ENCODE results near the gene PAN2. TPM values are rescaled to one million over a fixed set of nuclear protein-coding genes. Genes with fewer than 3 reads are reported as not detected.
"Not testable (repeated sequence)": the region's sequence is repeated elsewhere in the genome, so short reads cannot be mapped to it uniquely, and the experiment has no call there.

PAN2 gene
- total and polyA plus RNA-seq, 12 donors = 19.6 to 124 (median 69.6) TPM

DNA sequence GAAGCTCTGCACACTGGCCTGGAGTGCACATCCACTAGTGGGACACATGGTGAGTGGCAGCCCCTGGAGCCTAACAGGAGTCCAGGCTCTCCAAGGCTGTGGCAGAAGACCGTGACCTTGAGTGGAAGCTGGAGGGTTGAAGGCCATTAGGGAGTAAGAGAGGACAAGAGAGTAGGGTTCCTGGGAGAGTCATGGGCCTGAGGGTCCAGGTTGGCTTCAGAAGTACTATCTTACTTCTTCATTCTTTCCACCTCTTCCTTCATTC lies 5.3 kb upstream of the PAN2 start:
- no peak for TF ChIP-seq POLR2A (IDR thresholded peaks at IDR 0.05)
- TF ChIP-seq, protein P1, sequence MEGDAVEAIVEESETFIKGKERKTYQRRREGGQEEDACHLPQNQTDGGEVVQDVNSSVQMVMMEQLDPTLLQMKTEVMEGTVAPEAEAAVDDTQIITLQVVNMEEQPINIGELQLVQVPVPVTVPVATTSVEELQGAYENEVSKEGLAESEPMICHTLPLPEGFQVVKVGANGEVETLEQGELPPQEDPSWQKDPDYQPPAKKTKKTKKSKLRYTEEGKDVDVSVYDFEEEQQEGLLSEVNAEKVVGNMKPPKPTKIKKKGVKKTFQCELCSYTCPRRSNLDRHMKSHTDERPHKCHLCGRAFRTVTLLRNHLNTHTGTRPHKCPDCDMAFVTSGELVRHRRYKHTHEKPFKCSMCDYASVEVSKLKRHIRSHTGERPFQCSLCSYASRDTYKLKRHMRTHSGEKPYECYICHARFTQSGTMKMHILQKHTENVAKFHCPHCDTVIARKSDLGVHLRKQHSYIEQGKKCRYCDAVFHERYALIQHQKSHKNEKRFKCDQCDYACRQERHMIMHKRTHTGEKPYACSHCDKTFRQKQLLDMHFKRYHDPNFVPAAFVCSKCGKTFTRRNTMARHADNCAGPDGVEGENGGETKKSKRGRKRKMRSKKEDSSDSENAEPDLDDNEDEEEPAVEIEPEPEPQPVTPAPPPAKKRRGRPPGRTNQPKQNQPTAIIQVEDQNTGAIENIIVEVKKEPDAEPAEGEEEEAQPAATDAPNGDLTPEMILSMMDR (IDR thresholded peaks at IDR 0.05) = no peak

DNA sequence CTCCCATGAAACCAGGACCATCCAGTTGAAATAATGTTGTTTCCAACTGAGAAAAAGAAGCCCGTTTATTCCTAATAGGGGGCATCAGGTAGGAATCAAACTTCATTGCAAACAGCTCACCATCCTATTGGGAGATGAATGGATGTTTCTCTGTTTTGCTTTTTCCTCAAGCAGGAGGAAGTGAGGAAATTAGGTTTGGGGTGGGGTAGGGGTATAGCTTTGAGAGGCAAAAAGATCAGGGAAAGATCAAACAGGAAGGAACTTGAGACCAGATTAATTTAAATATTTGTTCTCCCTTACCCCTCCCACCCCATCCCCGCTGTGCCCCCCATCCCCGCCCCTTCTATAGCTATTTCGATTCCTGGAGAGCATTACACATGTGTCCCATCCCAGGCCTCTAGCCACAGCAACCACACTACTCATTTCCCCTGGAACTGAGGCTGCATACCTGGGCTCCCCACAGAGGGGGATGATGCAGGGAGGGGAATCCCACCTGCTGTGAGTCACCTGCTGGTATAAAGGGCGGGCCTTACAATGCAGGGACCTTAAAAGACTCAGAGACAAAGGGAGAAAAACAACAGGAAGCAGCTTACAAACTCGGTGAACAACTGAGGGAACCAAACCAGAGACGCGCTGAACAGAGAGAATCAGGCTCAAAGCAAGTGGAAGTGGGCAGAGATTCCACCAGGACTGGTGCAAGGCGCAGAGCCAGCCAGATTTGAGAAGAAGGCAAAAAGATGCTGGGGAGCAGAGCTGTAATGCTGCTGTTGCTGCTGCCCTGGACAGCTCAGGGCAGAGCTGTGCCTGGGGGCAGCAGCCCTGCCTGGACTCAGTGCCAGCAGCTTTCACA lies 4.7 kb upstream of the PAN2 start, which contains the start of gene IL23A:
IL23A (plus strand) TSS at position 577 of the 850 bp plus-strand sequence; CDS start at position 738, 161 bp downstream.
- no peaks in the 10 kb centered on the region for H3K27me3 ChIP-seq
- peak within 1 kb of the TSS in 1 of 5 donors; percentile 5 for H3K27ac ChIP-seq
- no peak for TF ChIP-seq POLR2A (IDR thresholded peaks at IDR 0.05)
- TF ChIP-seq, protein P1 (IDR thresholded peaks at IDR 0.05) = no peak
- H3K4me3 ChIP-seq = no peak within 1 kb of the TSS
- DNase-seq = no peak
- 48 to 54% (median 51%) methylated on average over 8 to 9 of the region's 9 CpGs for WGBS, 4 donors
- H3K36me3 ChIP-seq (replicated peaks in 1 of 2) = peaks cover 0 to 14% of the 10 kb centered on the region in 2 donors
- no peaks in the 10 kb centered on the region for H3K9me3 ChIP-seq (replicated peaks in 1 of 3)
- peaks cover 0 to 11% of the 10 kb centered on the region in 2 donors for H3K4me1 ChIP-seq (replicated peaks in 1 of 2)
- intact Hi-C loops (cut with DNase I) = no loop called here

More for the DNA sequence above, 5.3 kb upstream of the PAN2 start:
- no peaks in the 10 kb centered on the region for H3K9me3 ChIP-seq (replicated peaks in 1 of 3)
- H3K4me1 ChIP-seq (replicated peaks in 1 of 2) = peaks cover 0 to 11% of the 10 kb centered on the region in 2 donors
- intact Hi-C loops (cut with DNase I) = no loop called here
- H3K27ac ChIP-seq = peak overlapping the region in 1 of 5 donors; percentile 5
- H3K36me3 ChIP-seq (replicated peaks in 1 of 2) = peaks cover 0 to 20% of the 10 kb centered on the region in 2 donors
- WGBS, 4 donors = 29 to 62% (median 58%) methylated on average over 1 of the region's 1 CpG
- DNase-seq = no peak
- H3K27me3 ChIP-seq = no peaks in the 10 kb centered on the region
- no peak overlapping the region for H3K4me3 ChIP-seq

DNA sequence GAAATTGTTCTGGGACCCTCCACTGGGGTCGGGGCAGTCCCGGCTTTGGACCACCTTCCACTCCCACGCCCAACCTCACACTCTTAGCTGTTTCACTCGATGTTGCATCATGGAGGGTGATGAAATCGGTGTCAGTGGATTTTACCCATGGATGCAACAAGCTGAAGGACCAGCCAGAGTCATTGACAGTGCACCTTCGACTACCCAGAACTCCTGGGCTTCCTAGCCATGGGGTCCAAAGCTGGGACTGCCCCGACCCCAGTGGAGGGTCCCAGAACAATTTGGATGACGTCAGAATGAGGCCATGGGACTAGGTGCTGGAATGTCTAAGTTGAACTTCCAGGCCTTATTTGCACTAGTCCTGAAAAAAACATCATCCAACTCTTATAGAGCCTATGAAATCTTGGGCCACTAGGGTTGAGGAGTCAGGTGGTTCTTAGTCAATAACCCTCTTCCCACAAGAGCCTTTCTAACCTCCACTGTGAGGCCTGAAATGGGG lies 4.0 kb upstream of the PAN2 start:
- TF ChIP-seq, protein P1 (IDR thresholded peaks at IDR 0.05) = no peak
- no peak for TF ChIP-seq POLR2A (IDR thresholded peaks at IDR 0.05)
- 77 to 80% (median 80%) methylated on average over 6 to 8 of the region's 8 CpGs for WGBS, 4 donors
- H3K9me3 ChIP-seq (replicated peaks in 1 of 3) = no peaks in the 10 kb centered on the region
- DNase-seq = no peak
- no peaks in the 10 kb centered on the region for H3K27me3 ChIP-seq
- no peak overlapping the region for H3K27ac ChIP-seq
- H3K4me1 ChIP-seq (replicated peaks in 1 of 2) = peaks cover 5 to 16% of the 10 kb centered on the region in 2 donors
- H3K36me3 ChIP-seq (replicated peaks in 1 of 2) = peaks cover 0 to 7% of the 10 kb centered on the region in 2 donors
- intact Hi-C loops (cut with DNase I) = no loop called here
- no peak overlapping the region for H3K4me3 ChIP-seq

DNA sequence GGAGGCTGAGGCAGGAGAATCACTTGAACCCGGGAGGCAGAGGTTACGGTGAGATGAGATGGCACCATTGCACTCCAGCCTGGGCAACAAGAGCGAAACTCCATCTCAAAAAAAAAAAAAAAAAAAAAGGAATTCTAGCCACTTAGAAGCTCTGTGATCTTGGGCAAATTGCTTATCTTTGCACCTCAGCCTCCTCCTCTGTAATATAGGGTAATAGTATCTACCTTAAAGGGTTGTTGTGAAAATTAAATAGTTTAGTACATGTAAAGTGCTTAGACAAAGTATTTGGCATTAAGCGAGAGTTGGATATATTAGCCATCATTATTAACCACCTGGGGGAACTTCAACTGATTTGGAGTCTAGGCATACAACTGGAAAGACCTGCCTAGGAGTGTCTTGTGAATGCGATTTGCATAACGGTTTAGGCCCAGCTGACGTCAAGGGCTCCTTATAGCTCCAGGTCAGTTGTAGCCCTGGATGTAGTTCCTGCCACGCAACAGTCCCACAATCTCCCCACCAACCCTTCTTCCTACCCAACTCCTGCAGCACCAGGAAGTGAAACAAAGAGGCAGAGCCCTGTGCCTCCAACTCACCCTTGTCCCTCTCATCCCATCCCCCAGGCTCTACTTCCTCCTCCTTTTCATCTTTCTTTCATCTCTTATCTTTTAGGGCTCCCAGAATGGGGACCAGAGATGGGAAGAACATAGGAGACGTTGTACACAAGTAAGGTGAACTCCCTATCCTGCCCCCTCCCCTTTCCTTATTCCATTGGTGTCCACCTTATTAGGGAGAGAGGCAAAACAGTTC lies 2.8 kb upstream of the PAN2 start:
- H3K4me1 ChIP-seq (replicated peaks in 1 of 2) = peaks cover 7 to 24% of the 10 kb centered on the region in 2 donors
- peak overlapping the region in 1 of 5 donors; percentile 21 for H3K27ac ChIP-seq
- TF ChIP-seq, protein P1 (IDR thresholded peaks at IDR 0.05) = no peak
- no peak for TF ChIP-seq POLR2A (IDR thresholded peaks at IDR 0.05)
- no peaks in the 10 kb centered on the region for H3K36me3 ChIP-seq (replicated peaks in 1 of 2)
- DNase-seq = peak in 2 of 7 donors; percentile 32 to 40
- WGBS, 4 donors = 75 to 85% (median 76%) methylated on average over 9 of the region's 9 CpGs
- no peaks in the 10 kb centered on the region for H3K9me3 ChIP-seq (replicated peaks in 1 of 3)
- no peak overlapping the region for H3K4me3 ChIP-seq
- intact Hi-C loops (cut with DNase I) = no loop called here
- no peaks in the 10 kb centered on the region for H3K27me3 ChIP-seq

DNA sequence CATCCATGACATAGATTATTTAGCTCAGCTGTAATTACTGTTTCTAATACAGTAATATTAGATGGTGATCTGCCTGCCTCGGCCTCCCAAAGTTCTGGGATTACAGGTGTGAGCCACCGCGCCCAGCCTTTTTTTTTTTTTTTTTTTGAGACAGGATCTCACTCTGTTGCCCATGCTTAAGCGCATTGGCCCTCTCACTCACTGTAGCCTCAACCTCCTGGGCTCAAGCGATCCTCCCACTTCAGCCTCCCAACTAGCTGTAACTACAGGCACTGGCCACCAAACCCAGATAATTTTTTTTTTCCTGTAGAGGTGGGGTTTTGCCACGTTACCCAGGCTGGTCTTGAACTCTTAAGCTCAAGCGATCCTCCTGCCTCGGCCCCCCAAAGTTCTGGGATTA lies 1.7 kb upstream of the PAN2 start:
- H3K9me3 ChIP-seq (replicated peaks in 1 of 3); H3K4me3 ChIP-seq; DNase-seq; intact Hi-C loops (cut with DNase I); H3K27me3 ChIP-seq; H3K27ac ChIP-seq; H3K36me3 ChIP-seq (replicated peaks in 1 of 2): not testable (repeated sequence)
- WGBS, 4 donors = 94 to 96% (median 95%) methylated on average over 7 to 8 of the region's 8 CpGs
- peaks cover 7 to 24% of the 10 kb centered on the region in 2 donors for H3K4me1 ChIP-seq (replicated peaks in 1 of 2)
